K562 (cell line): ENCODE measurements around the gene BICC1.

Experiments used
- ARNT ChIP-seq, 2 experiments: fragments of 450-650 bp; IDR thresholded peaks; 2 replicates each; pipeline ENCODE4 v1.6.1; 2016; ENCODE audit warnings: mild to moderate bottlenecking in 1 of 2
- EP300 ChIP-seq: IDR thresholded peaks from 2 replicates; pipeline ENCODE4 v1.6.1; 2012; ENCODE audit warnings: low read length, improper control_type of control experiment
- FOXK1 ChIP-seq: sonication (generic); formaldehyde crosslinking; IDR thresholded peaks from 2 replicates; pipeline ENCODE4 v1.8.0; 2022; ENCODE audit warnings: missing genetic modification reagents, mild to moderate bottlenecking, borderline replicate concordance
- KDM1A ChIP-seq, 2 experiments: fragments of 450-650 bp; IDR thresholded peaks; 2 replicates each; pipeline ENCODE4 v1.6.1; 2016; ENCODE audit warnings: mild to moderate bottlenecking in 2 of 2
- NCOA1 ChIP-seq: fragments of 450-650 bp; IDR thresholded peaks from 2 replicates; pipeline ENCODE4 v1.6.1; 2016; ENCODE audit warnings: low read depth
- PATZ1 ChIP-seq: fragments of 250-450 bp; sonication (Bioruptor Pico); IDR thresholded peaks from 2 replicates; pipeline ENCODE4 v1.5.0; 2020; ENCODE audit warnings: mild to moderate bottlenecking, borderline replicate concordance
- PHF8 ChIP-seq: fragments of 200-600 bp; sonication (generic); IDR thresholded peaks from 2 replicates; pipeline ENCODE4 v1.6.1; 2012; ENCODE audit warnings: mixed run types, mild to moderate bottlenecking, inconsistent platforms, low read length, moderate library complexity, borderline replicate concordance
- POLR2AphosphoS5 ChIP-seq: IDR thresholded peaks from 2 replicates; pipeline ENCODE4 v1.6.1; 2011; ENCODE audit warnings: mild to moderate bottlenecking, low read depth, low read length, moderate library complexity; ENCODE audit not compliant: control insufficient read depth, insufficient read depth
- PTBP1 ChIP-seq: fragments of 200-400 bp; formaldehyde crosslinking; IDR thresholded peaks from 2 replicates; pipeline ENCODE4 v1.6.1; 2017; ENCODE audit warnings: low read depth, low read length
- SRSF1 ChIP-seq: fragments of 200-400 bp; formaldehyde crosslinking; IDR thresholded peaks from 2 replicates; pipeline ENCODE4 v1.6.1; 2017; ENCODE audit warnings: mild to moderate bottlenecking, low read depth, low read length, moderate library complexity
- TARDBP ChIP-seq: fragments of 450-650 bp; IDR thresholded peaks from 2 replicates; pipeline ENCODE4 v1.6.1; 2016
- ZNF639 ChIP-seq, 2 experiments: fragments of 200-800 bp in 1 of 2; sonication (Bioruptor generic) in 1 of 2; sonication (generic) in 1 of 2; formaldehyde crosslinking in 1 of 2; IDR thresholded peaks in 1 of 2; conservative IDR thresholded peaks in 1 of 2; 2 replicates each; pipeline versions ENCODE4 v1.5.0 to v1.6.1; 2016 to 2020; ENCODE audit warnings: missing compliant biosample characterization in 1 of 2, missing genetic modification characterization in 1 of 2, missing genetic modification reagents in 1 of 2

DNA sequence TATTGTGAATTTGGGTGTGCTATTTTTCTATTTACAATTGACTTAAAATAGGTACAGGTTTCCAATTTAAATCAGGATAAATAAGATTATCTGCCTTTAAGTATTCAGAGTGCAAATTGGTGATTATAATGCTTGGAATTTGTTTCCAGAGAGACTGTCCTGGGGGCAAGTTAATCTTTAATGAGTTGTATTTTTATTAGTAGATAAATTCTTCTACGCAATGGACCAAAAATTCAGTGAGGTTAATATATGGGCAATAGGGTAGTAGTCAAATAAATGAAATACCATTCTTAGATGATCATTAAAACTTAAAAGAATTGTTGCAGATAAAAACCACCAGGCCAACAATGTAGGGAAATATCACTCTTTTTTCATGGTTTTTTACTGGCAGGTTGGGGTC, 3.4 kb downstream of the BICC1 start:
- TF ChIP-seq FOXK1 (CRISPR knock-in tag) = no peak
- TF ChIP-seq ARNT (IDR thresholded peaks at IDR 0.05) = no peak
- TF ChIP-seq NCOA1 = no peak
- TF ChIP-seq PHF8 = no peak
- TF ChIP-seq PATZ1 (CRISPR knock-in tag) = no peak
- TF ChIP-seq PTBP1 = no peak
- TF ChIP-seq EP300 = no peak
- no peak for TF ChIP-seq TARDBP
- TF ChIP-seq KDM1A (IDR thresholded peaks at IDR 0.05) = no peak
- no peak for TF ChIP-seq POLR2AphosphoS5
- no peak for TF ChIP-seq ZNF639 (CRISPR knock-in tag; conservative IDR thresholded peaks at IDR 0.05 in 1 of 2, IDR thresholded peaks at IDR 0.05 in 1 of 2)
- TF ChIP-seq SRSF1 = no peak
